ENCODE measurements around the gene UBE2V1.
A peak's percentile ranks its signal among the peaks of the same experiment; 100 is the strongest.
"Not testable (repeated sequence)": the region's sequence is repeated elsewhere in the genome, so short reads cannot be mapped to it uniquely, and the experiment has no call there.

The UBE2V1 gene

DNA sequence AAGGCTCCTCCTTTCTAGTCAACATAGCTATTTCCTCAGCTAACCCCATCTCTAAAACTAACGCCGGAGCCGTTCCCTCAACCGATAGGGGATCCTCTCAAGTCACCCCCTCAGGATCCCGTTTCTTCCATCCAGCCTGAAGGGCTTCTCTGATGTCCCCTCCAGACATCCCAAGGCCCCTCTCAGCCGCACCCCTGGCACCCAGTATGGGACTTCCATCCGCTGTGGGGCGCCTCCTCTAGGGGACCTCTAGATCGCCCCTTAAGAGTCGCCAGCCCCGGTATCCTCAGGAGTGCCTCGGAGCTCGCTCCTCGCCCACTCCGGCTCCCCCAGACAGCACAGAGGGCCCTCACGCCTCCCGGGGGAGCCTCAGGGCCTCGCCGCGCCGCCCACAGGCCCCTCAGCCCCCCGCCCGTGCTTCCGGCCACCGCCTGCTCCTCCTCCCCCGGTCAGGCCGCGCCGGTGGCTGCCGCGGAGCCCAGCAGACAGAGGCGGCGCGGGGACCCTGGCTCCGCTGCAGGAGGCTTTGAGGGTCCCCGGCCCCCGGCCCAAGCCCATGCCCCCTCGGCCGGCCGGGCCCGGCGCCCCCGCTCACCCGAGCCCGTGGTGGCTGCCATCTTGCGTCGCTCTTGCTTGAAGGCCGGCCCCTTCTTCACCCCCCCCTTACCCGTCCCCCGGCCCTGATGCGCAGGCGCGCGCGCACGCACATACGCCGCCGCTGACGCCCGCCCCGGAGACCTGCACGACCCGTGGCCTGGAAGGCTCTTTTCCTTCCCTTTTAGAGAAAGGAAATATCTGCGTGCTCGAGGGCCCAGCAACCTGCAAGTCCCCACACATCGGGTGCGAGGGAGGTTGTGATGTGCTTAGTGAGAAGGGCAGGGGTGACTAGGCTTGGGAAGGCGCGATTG, at the start of gene UBE2V1:
Gene UBE2V1, minus strand, starts transcription at position 639 of the 908 bp plus-strand sequence. Its CDS starts 22 bp downstream, at position 617.
- peak within 1 kb of the TSS; percentile 73 for H3K4me2 ChIP-seq (ENCODE audit: low read length)
- TF ChIP-seq, protein P1, sequence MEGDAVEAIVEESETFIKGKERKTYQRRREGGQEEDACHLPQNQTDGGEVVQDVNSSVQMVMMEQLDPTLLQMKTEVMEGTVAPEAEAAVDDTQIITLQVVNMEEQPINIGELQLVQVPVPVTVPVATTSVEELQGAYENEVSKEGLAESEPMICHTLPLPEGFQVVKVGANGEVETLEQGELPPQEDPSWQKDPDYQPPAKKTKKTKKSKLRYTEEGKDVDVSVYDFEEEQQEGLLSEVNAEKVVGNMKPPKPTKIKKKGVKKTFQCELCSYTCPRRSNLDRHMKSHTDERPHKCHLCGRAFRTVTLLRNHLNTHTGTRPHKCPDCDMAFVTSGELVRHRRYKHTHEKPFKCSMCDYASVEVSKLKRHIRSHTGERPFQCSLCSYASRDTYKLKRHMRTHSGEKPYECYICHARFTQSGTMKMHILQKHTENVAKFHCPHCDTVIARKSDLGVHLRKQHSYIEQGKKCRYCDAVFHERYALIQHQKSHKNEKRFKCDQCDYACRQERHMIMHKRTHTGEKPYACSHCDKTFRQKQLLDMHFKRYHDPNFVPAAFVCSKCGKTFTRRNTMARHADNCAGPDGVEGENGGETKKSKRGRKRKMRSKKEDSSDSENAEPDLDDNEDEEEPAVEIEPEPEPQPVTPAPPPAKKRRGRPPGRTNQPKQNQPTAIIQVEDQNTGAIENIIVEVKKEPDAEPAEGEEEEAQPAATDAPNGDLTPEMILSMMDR (IDR thresholded peaks at IDR 0.05), result peak; percentile 37
- H3K4me3 ChIP-seq (ENCODE audit: low read depth, low read length), result peak within 1 kb of the TSS; percentile 91
- H3K27ac ChIP-seq, result peak within 1 kb of the TSS; percentile 76
- H3K27me3 ChIP-seq (ENCODE audit: control insufficient read depth, insufficient read depth, low read length), result no peaks in the 10 kb centered on the region
- H3K9ac ChIP-seq, result peak within 1 kb of the TSS; percentile 97
- H2AFZ ChIP-seq, result peak within 1 kb of the TSS; percentile 61
- H3K79me2 ChIP-seq, result peaks cover 52% of the 10 kb centered on the region
- no peaks in the 10 kb centered on the region for H3K9me3 ChIP-seq (ENCODE audit: control insufficient read depth, low read length)
- H3K36me3 ChIP-seq (ENCODE audit: control insufficient read depth, insufficient read depth, low read length), result no peaks in the 10 kb centered on the region
- H3K4me1 ChIP-seq, result peaks cover 22% of the 10 kb centered on the region

GRCh38 chr20:50161494-50161893, 48.5 kb upstream of the UBE2V1 start:
- not testable (repeated sequence) for H3K4me3 ChIP-seq (ENCODE audit: low read depth, low read length); H3K4me1 ChIP-seq; H3K27me3 ChIP-seq (ENCODE audit: control insufficient read depth, insufficient read depth, low read length); H3K36me3 ChIP-seq (ENCODE audit: control insufficient read depth, insufficient read depth, low read length); H2AFZ ChIP-seq; H3K4me2 ChIP-seq (ENCODE audit: low read length); H3K9me3 ChIP-seq (ENCODE audit: control insufficient read depth, low read length); H3K27ac ChIP-seq; H3K79me2 ChIP-seq; H3K9ac ChIP-seq

DNA sequence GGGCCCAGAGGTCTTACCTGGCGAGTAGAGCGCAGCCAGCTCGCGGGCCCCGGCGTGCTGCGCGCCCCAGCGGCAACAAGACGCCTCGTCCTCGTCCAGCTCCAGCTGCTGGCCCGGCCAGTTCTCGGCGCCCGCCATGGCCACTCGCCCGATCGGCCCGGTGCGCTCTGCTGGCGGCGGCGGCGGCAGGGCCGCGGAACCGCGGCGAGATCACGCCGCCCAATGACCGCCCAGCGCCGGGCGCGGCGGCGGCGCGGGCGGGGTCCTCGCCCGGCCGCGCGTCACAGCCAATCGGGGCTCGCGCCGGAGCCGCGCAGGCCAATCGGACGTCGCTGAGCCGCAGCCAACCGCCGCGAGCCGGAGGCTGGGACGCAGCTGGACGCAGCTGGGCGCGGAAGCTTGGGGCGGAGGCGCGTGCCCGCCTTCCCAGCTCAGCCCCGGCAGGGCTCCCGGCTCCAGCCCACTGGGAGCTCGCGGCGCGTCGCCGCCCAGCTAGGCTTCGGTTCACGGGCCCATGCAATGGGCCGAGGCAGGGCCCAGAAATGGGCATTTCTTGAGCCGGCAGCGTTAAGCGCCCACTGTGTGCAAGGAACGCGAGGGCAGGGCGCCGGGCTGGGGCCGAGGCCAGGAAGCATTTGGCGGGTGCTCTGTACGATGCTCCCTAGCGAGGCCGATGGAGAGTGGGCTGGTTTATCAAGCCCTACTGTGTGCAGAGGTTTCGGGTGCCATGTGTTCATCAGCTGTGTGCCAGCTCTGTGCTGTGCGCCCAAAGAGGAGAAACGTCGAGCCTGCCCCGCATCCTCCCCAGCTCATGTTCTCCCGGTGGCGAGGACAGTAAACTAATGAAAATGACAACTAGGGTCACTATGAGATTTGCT, 40.8 kb upstream of the UBE2V1 start, which contains the start of gene PEDS1:
Gene PEDS1, minus strand, starts transcription at position 224 of the 878 bp plus-strand sequence. Its CDS starts 86 bp downstream, at position 138.
- Histone ChIP-seq H2AFZ (peak within 1 kb of the TSS; percentile 68), H3K4me3 (ENCODE audit: low read depth, low read length) (peak within 1 kb of the TSS; percentile 94), H3K36me3 (ENCODE audit: control insufficient read depth, insufficient read depth, low read length) (no peaks in the 10 kb centered on the region), H3K4me2 (ENCODE audit: low read length) (peak within 1 kb of the TSS; percentile 85), H3K4me1 (peaks cover 32% of the 10 kb centered on the region), H3K27ac (peak within 1 kb of the TSS; percentile 92), H3K9me3 (ENCODE audit: control insufficient read depth, low read length) (no peaks in the 10 kb centered on the region), H3K27me3 (ENCODE audit: control insufficient read depth, insufficient read depth, low read length) (no peaks in the 10 kb centered on the region), H3K9ac (peak within 1 kb of the TSS; percentile 39), H3K79me2 (peaks cover 10% of the 10 kb centered on the region)
- TF ChIP-seq, protein P1 (IDR thresholded peaks at IDR 0.05), result no peak

DNA sequence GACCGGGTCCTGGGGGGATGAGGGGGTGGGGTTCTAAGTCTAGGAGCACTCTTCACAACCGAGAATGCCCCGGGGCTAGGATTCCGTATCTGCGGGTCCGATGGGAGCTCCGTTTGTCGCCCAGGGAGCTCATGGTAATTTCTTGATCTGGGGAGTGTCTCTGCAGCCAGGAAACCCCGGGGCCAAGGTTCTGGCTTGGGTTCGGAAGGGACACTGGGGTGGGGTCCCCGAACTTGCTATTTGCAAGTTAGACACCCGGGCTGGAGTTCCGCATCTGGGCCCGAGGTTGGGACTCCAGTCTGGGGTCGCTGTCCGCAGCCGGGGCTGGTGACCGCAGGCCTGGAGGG, 40.2 kb upstream of the UBE2V1 start:
- no peaks in the 10 kb centered on the region for H3K27me3 ChIP-seq (ENCODE audit: control insufficient read depth, insufficient read depth, low read length)
- H3K4me1 ChIP-seq, result peaks cover 38% of the 10 kb centered on the region
- TF ChIP-seq, protein P1 (IDR thresholded peaks at IDR 0.05), result no peak

More for the DNA sequence above, 40.2 kb upstream of the UBE2V1 start:
- Histone ChIP-seq H3K79me2 (peaks cover 14% of the 10 kb centered on the region), H2AFZ (peak overlapping the region; percentile 68), H3K9ac (peak overlapping the region; percentile 39), H3K4me2 (ENCODE audit: low read length) (peak overlapping the region; percentile 83), H3K9me3 (ENCODE audit: control insufficient read depth, low read length) (no peaks in the 10 kb centered on the region), H3K36me3 (ENCODE audit: control insufficient read depth, insufficient read depth, low read length) (no peaks in the 10 kb centered on the region), H3K27ac (peak overlapping the region; percentile 92), H3K4me3 (ENCODE audit: low read depth, low read length) (peak overlapping the region; percentile 94)
